Stimulated activated CD8-positive, alpha-beta memory T cell treated with anti-CD3 and anti-CD28 coated beads, Interleukin-4, amount 100 ng/mL, for 48 hours (primary cell): ENCODE results near the gene KSR1.
A peak's percentile ranks its signal among the peaks of the same experiment; 100 is the strongest.
"Not testable (repeated sequence)": the region's sequence is repeated elsewhere in the genome, so short reads cannot be mapped to it uniquely, and the experiment has no call there.

ENCODE experiments used
- DNase-seq: peaks from one replicate; pipeline ENCODE4 v3.0.0-alpha.2; 2020

The KSR1 gene

GRCh38 chr17:27455914-27456680, at the start of gene KSR1:
TSS of gene KSR1 (plus strand) at chr17:27456448. CDS start at chr17:27456644, 196 bp downstream.
- peak; percentile 87 for DNase-seq

DNA sequence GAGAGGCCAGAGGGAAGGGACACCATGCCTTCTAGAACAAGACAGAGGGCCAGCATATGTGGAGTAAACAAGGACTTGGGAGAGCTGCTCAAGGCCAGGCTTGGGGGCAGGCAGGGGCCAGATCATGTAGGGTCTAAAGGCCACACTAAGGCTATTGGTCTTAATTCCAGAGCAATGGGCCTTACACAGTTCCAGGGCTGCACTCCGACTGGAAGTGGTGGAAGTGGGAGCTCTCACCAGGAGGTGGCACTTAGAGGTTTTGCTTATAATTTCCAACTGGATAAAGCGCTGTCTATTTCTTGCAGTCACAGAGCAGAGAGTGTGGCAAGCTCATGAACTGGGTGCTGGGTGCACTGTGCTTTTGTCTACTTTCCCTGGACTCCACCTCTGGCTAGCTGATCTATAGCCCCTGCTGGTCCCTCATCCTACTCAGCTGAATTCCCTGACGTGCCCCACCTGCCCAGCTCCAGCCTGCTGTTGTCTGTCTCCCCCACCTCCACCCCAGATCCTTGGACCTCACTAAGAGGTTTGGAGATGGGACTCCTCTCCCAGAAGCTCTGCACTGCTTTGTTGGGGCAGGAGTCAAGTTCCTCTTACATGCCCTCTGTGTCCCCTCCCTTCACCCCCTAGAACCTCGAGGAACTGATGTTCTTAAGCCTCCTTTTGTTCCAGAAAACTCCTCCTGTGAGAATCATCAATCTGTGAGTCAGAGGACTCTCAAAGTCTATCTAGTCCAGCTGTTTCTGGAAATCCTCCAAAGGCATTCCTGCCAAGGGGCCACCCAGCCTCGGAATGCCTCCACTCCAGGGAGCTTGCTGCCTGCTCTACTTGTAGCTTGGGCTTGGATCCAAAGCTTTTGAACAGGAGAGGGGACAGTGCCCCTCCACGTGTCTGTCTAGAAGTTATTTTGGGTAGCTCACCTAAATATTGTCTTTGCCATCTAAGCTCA, 48.1 kb upstream of the KSR1 start:
- no peak for DNase-seq

- no peak for DNase-seq
Measured at GRCh38 chr17:27408891-27409290, 47.4 kb upstream of the KSR1 start.

GRCh38 chr17:27412158-27412557, 44.1 kb upstream of the KSR1 start:
- DNase-seq = not testable (repeated sequence)

DNA sequence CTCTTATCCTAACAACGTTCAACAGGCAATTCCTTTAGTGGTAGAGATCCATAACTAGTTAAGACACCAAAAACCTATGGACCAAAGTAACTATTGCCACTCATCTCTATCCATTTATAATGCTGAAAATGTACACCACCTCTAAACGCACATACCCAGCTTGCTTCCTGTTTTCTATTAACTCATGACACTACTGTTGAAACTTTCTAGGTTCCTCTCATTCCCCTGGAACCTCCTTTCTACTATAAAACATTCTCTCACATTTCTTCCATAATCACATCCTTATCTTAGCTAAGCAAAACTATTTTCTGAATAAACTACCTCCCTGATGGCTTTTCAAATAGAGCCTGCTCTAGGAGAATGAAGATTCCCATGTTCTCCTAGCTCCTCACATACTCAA, 42.9 kb upstream of the KSR1 start:
- DNase-seq = no peak

DNA sequence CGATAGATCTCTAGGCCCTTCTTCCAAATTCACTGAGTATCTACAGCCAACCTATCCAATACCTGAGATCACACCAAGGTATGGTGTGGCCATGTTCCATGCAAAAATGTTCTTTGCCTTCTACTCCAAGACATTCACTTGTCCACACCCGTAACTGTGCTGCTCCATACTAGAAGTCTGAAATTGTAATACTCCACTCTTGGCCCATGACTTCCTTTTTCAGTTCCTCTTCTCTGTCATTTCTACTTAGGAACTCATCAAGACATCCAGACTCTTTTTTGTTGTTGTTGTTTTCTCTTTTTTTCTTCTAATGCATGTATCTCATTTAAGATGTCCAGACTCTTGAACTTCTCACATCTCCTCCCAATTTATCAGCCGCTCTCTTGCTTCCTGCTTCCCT, 42.5 kb upstream of the KSR1 start:
- DNase-seq = no peak

GRCh38 chr17:27414271-27414670, 42.0 kb upstream of the KSR1 start:
- no peak for DNase-seq

GRCh38 chr17:27414694-27415093, 41.6 kb upstream of the KSR1 start:
- no peak for DNase-seq

GRCh38 chr17:27415120-27415795, 41.0 kb upstream of the KSR1 start:
- no peak for DNase-seq

GRCh38 chr17:27417596-27418365, 38.5 kb upstream of the KSR1 start:
- DNase-seq = no peak

DNA sequence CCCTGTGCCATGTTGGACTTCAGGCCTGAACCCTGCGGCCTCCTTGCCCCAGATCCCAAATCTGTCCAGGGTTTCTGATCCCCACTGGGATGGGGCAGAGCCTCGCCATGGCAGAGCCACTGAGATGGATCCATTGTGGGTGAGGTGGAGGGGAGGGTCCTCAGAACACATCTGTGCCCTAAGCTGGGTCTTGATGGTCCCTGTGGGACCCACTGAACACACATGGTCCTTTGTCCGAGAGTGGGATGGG, 38.0 kb upstream of the KSR1 start:
- DNase-seq = no peak

DNA sequence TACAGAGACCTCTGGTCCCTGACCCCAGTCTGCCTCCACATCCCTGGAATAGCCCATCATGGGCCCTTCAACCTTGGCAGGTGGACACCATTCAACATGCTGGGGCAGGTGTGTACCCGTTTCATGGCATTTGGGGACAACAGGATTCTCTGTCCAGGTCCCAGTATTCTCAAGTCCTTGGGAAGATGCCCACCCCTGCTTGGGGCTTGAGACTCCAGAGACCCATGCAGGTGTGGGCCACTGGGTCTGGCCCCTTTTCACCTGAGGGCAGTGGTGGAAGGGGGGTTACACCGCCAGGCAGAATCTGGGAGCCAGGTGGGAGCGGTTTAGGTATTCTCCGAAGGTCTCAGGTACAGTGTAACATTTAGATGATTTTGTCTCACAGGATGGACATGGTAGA, 37.1 kb upstream of the KSR1 start:
- no peak for DNase-seq

- DNase-seq = no peak
Measured at GRCh38 chr17:27420211-27420950, 35.9 kb upstream of the KSR1 start.

- DNase-seq = no peak
Measured at GRCh38 chr17:27421111-27421510, 35.1 kb upstream of the KSR1 start.

DNA sequence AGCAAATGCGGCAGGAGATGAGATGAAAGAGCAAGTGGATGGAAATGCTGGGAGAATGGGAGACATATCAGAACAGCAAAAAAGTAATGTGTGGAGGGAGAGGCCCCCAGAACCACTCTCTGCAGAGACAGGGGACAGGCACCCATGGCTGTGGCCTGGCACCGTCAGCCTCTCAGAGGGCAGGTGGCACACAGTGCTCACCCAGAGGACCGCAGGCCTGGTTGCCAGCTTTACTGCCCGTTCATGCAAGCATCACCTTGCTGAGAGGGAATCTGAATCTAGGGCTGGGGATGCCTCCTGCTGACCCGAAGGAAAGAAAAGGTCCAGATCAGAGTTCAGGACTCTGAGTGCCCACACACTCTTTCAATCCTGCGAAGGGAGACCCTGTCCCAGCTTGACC, 34.6 kb upstream of the KSR1 start:
- not testable (repeated sequence) for DNase-seq

DNA sequence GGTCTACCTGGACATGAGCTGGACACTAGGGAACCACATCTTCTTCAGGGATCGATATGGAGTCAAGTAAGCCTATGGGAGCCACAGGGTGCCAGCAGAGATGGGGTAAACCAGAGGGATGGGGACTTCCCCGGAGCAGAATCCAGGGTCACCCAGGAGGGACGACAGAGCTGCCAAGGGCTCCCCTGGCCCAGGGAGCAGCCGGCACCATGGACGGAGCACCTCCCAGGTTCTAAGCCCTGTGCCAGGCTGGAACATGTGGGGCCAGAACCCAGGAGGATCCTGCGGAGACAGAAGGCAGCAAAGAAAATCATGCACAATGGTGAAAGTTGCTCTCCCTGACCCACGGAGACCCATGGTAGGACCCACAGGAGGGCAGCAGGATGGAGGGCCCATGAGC, 33.6 kb upstream of the KSR1 start:
- no peak for DNase-seq

- no peak for DNase-seq
Measured at GRCh38 chr17:27423651-27424050, 32.6 kb upstream of the KSR1 start.

DNA sequence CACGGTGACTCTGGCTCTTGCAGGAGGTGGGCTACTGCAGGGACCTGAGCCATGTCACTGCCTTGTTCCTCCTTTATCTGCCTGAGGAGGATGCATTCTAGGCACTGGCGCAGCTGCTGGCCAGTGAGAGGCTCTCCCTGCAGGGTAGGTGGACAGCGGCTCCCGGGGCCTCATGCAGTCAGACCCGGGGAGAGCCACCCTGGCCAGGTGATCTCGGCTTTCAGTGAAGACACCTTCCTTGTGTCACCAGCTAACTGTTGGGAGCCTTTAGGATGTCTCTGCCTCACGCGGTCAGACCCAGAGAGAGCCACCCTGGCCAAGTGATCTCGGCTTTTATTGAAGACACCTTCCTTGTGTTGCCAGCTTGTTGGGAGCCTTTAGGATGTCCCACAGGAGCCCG, 31.7 kb upstream of the KSR1 start:
- DNase-seq = no peak

DNA sequence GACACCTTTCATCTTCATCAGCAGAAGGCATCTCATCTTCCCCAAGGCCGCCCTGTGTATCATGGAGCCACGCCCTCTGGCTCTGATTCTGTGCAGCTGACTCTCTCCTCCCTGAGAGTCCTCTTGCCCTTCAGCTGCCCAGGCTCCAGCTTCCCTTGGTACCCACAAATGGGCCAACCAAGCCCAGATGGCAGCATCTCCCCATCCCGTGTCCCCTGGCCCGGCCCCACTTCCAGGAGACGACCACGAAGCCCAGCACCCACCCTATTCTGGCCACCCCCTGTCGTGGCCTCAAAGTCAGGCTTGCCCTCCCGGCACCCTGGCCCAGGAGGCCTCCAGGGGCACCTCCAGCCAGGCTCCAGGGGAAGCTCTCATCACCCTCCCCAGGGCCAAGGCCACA, 31.3 kb upstream of the KSR1 start:
- DNase-seq = no peak

GRCh38 chr17:27425571-27425970, 30.7 kb upstream of the KSR1 start:
- not testable (repeated sequence) for DNase-seq

- no peak for DNase-seq
Measured at GRCh38 chr17:27425991-27426390, 30.3 kb upstream of the KSR1 start.

- DNase-seq = not testable (repeated sequence)
Measured at GRCh38 chr17:27426471-27426870, 29.8 kb upstream of the KSR1 start.
